Testis (tissue), 2 donors: ENCODE results near the gene TRAF7.

Source experiments
- POLR2A ChIP-seq: fragments of 450-650 bp; IDR thresholded peaks from one replicate; pipeline ENCODE4 v1.6.1; 2017; ENCODE audit warnings: antibody characterized with exemption, mild to moderate bottlenecking, moderate library complexity
- TF ChIP-seq, protein P1 (sequence below), 3 experiments: fragments of 450-650 bp in 2 of 3; fragments of 200-600 bp in 1 of 3; sonication (generic) in 1 of 3; IDR thresholded peaks; one replicate each; pipeline ENCODE4 v1.5.1; 2016 to 2019; ENCODE audit warnings: antibody characterized with exemption in 3 of 3, mild to moderate bottlenecking in 2 of 3, moderate library complexity in 1 of 3

DNA sequence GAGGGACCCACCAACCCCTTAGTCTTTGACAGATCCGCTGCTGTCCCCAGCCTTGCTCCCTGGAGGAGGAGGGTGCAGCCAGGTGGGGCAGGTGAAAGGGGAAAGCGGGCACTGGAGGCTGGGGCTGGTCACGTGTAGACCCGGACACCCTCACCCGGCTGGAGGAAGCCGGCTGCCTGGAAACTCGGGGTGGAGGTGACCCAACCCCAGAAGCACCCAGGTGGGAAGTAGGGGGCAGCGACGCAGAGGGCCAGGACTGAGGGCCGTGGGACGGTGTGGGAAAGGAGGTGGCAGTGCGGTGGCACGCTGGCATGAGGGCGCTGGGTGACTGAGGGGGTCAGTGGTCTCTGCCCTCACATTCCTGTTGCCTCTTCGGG is 2.7 kb downstream of the TRAF7 start:
- TF ChIP-seq, protein P1, sequence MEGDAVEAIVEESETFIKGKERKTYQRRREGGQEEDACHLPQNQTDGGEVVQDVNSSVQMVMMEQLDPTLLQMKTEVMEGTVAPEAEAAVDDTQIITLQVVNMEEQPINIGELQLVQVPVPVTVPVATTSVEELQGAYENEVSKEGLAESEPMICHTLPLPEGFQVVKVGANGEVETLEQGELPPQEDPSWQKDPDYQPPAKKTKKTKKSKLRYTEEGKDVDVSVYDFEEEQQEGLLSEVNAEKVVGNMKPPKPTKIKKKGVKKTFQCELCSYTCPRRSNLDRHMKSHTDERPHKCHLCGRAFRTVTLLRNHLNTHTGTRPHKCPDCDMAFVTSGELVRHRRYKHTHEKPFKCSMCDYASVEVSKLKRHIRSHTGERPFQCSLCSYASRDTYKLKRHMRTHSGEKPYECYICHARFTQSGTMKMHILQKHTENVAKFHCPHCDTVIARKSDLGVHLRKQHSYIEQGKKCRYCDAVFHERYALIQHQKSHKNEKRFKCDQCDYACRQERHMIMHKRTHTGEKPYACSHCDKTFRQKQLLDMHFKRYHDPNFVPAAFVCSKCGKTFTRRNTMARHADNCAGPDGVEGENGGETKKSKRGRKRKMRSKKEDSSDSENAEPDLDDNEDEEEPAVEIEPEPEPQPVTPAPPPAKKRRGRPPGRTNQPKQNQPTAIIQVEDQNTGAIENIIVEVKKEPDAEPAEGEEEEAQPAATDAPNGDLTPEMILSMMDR (IDR thresholded peaks at IDR 0.05) = no peak
- TF ChIP-seq POLR2A = no peak
